H1 (cell line): ENCODE data around the gene TAF15. TPM values are rescaled to one million over a fixed set of nuclear protein-coding genes. Genes with fewer than 3 reads are reported as not detected.
A peak's percentile ranks its signal among the peaks of the same experiment; 100 is the strongest.

Experiments
- CTCF ChIA-PET: fragments of 300-600 bp; sonication (Branson Sonifier 250); formaldehyde crosslinking; loops from one replicate; lab custom pipeline; 2021; ENCODE audit not compliant: partially characterized antibody; lab: Charles Lee
- POLR2A ChIA-PET: fragments of 300-600 bp; sonication (Branson Sonifier 250); formaldehyde crosslinking; loops from one replicate; lab custom pipeline; 2021; ENCODE audit warnings: inconsistent platforms; ENCODE audit not compliant: partially characterized antibody; lab: Charles Lee
- DNase-seq, 2 experiments: peaks; one replicate each; pipeline versions ENCODE4 v3.0.0 to v3.0.0-alpha.2; 2010 to 2022; ENCODE audit warnings: low spot score in 2 of 2, low read depth in 1 of 2, mixed read lengths in 1 of 2
- FAIRE-seq: peaks from 2 replicates; lab custom pipeline; 2011; peaks lifted over from hg19 to GRCh38; lab: Jason Lieb, UNC
- H2AFZ ChIP-seq: 2 replicates; pipeline ENCODE4 v1.8.1; 2012; ENCODE audit warnings: low read length, inconsistent platforms
- H2AK5ac ChIP-seq: 2 replicates; pipeline ENCODE4 v1.6.1; 2013; ENCODE audit warnings: low read depth, low read length
- H2BK120ac ChIP-seq: replicated peaks from 2 replicates; pipeline ENCODE3; 2013; ENCODE audit warnings: low read depth, low read length, inconsistent platforms
- H2BK12ac ChIP-seq: 2 replicates; pipeline ENCODE4 v1.6.1; 2013; ENCODE audit warnings: low read depth, low read length
- H2BK15ac ChIP-seq: 2 replicates; pipeline ENCODE4 v1.6.1; 2013; ENCODE audit warnings: low read length
- H2BK20ac ChIP-seq: 2 replicates; pipeline ENCODE4 v1.6.1; 2013; ENCODE audit warnings: low read length
- H2BK5ac ChIP-seq: 2 replicates; pipeline ENCODE4 v1.6.1; 2013; ENCODE audit warnings: low read depth, low read length
- H3K14ac ChIP-seq: 2 replicates; pipeline ENCODE4 v1.6.1; 2013; ENCODE audit warnings: inconsistent platforms; ENCODE audit not compliant: insufficient read length
- H3K18ac ChIP-seq: 2 replicates; pipeline ENCODE4 v1.6.1; 2013; ENCODE audit warnings: low read length; ENCODE audit errors: extremely low read depth
- H3K23ac ChIP-seq: 2 replicates; pipeline ENCODE4 v1.6.1; 2013; ENCODE audit warnings: inconsistent platforms; ENCODE audit not compliant: insufficient read length
- H3K23me2 ChIP-seq: 2 replicates; pipeline ENCODE4 v1.6.1; 2013; ENCODE audit warnings: low read depth, low read length
- H3K27ac ChIP-seq: 2 replicates; pipeline ENCODE4 v1.6.1; 2011; ENCODE audit warnings: low read depth, low read length, inconsistent platforms
- H3K27me3 ChIP-seq, 4 experiments: replicated peaks in 1 of 4; 1 replicate in 1 of 4; 2 replicates in 3 of 4; pipeline versions ENCODE4 v1.6.1 to v1.8.1; 2011 to 2013; ENCODE audit warnings: low read length in 3 of 4, mild to moderate bottlenecking in 3 of 4, inconsistent platforms in 2 of 4, mixed read lengths in 2 of 4, moderate library complexity in 1 of 4; ENCODE audit not compliant: control insufficient read depth in 3 of 4, insufficient read depth in 3 of 4; ENCODE audit errors: extremely low read depth in 1 of 4
- H3K36me3 ChIP-seq, 4 experiments: 2 replicates each; pipeline versions ENCODE4 v1.6.1 to v1.8.1; 2011 to 2013; ENCODE audit warnings: mild to moderate bottlenecking in 4 of 4, low read length in 3 of 4, moderate library complexity in 2 of 4, control low read depth in 1 of 4, inconsistent platforms in 1 of 4; ENCODE audit not compliant: insufficient read depth in 4 of 4, control insufficient read depth in 2 of 4
- H3K4ac ChIP-seq: replicated peaks from 2 replicates; pipeline ENCODE3; 2013; ENCODE audit warnings: low read length, low read depth, mixed read lengths, inconsistent platforms; ENCODE audit not compliant: insufficient read length
- H3K4me1 ChIP-seq, 4 experiments: replicated peaks in 1 of 4; 1 replicate in 1 of 4; 2 replicates in 3 of 4; pipeline versions ENCODE4 v1.6.1 to v1.8.1; 2011 to 2013; ENCODE audit warnings: low read length in 3 of 4, inconsistent platforms in 2 of 4, mixed read lengths in 1 of 4; ENCODE audit not compliant: insufficient read depth in 4 of 4, control insufficient read depth in 3 of 4
- H3K4me2 ChIP-seq, 2 experiments: 2 replicates each; pipeline versions ENCODE4 v1.6.1 to v1.8.1; 2011 to 2013; ENCODE audit warnings: low read depth in 2 of 2, low read length in 2 of 2, control low read depth in 1 of 2, inconsistent platforms in 1 of 2, mild to moderate bottlenecking in 1 of 2; ENCODE audit not compliant: insufficient read depth in 1 of 2
- H3K4me3 ChIP-seq, 4 experiments: fragments of 200-600, 300-600 bp in 1 of 4; sonication (generic), shearing (Covaris generic), sonication (Bioruptor Twin) in 1 of 4; 2 replicates each; pipeline versions ENCODE4 v1.5.1 to v1.8.1; 2011 to 2016; ENCODE audit warnings: low read length in 4 of 4, low read depth in 3 of 4, control low read depth in 2 of 4, inconsistent platforms in 2 of 4, mild to moderate bottlenecking in 2 of 4, mixed read lengths in 1 of 4, moderate library complexity in 1 of 4; ENCODE audit not compliant: insufficient read depth in 2 of 4; ENCODE audit errors: extremely low read depth in 1 of 4
- H3K56ac ChIP-seq: replicated peaks from 2 replicates; pipeline ENCODE3; 2013; ENCODE audit warnings: low read depth, mild to moderate bottlenecking, mixed read lengths, low read length, inconsistent platforms; ENCODE audit not compliant: insufficient read length
- H3K79me1 ChIP-seq: 2 replicates; pipeline ENCODE4 v1.6.1; 2013; ENCODE audit warnings: low read depth, low read length, control low read depth
- H3K79me2 ChIP-seq, 2 experiments: 2 replicates each; pipeline versions ENCODE4 v1.6.1 to v1.8.1; 2012 to 2013; ENCODE audit warnings: low read length in 2 of 2, mild to moderate bottlenecking in 2 of 2, inconsistent platforms in 1 of 2; ENCODE audit not compliant: insufficient read depth in 2 of 2, control insufficient read depth in 1 of 2
- H3K9ac ChIP-seq, 4 experiments: replicated peaks in 1 of 4; 1 replicate in 1 of 4; 2 replicates in 3 of 4; pipeline versions ENCODE4 v1.6.1 to v1.8.1; 2011 to 2013; ENCODE audit warnings: low read depth in 3 of 4, low read length in 3 of 4, control low read depth in 2 of 4, mild to moderate bottlenecking in 2 of 4, moderate library complexity in 2 of 4, inconsistent platforms in 1 of 4; ENCODE audit errors: extremely low read depth in 1 of 4
- H3K9me3 ChIP-seq, 2 experiments: 2 replicates each; pipeline versions ENCODE4 v1.6.1 to v1.8.1; 2012 to 2013; ENCODE audit warnings: mild to moderate bottlenecking in 2 of 2, moderate library complexity in 2 of 2, control low read depth in 1 of 2, inconsistent platforms in 1 of 2, low read depth in 1 of 2, low read length in 1 of 2, mixed read lengths in 1 of 2; ENCODE audit not compliant: insufficient read depth in 2 of 2
- H4K20me1 ChIP-seq, 2 experiments: replicated peaks in 1 of 2; 2 replicates each; pipeline versions ENCODE3 to v1.8.1; 2011 to 2013; ENCODE audit warnings: inconsistent platforms in 2 of 2, low read length in 2 of 2, mild to moderate bottlenecking in 1 of 2; ENCODE audit not compliant: insufficient read depth in 2 of 2, control insufficient read depth in 1 of 2
- H4K5ac ChIP-seq: 2 replicates; pipeline ENCODE4 v1.6.1; 2013; ENCODE audit warnings: low read length, low read depth, mixed read lengths, inconsistent platforms; ENCODE audit not compliant: insufficient read length
- H4K8ac ChIP-seq: 2 replicates; pipeline ENCODE4 v1.8.0; 2013; ENCODE audit warnings: mild to moderate bottlenecking, moderate library complexity, low read length, inconsistent platforms; ENCODE audit not compliant: insufficient read depth; ENCODE audit errors: extremely low read depth
- H4K91ac ChIP-seq: replicated peaks from 2 replicates; pipeline ENCODE3; 2013; ENCODE audit warnings: low read length, mixed read lengths, inconsistent platforms; ENCODE audit not compliant: insufficient read length
- ASH2L ChIP-seq: fragments of 200-600, 300-600 bp; sonication (generic); IDR thresholded peaks from one replicate; pipeline ENCODE4 v1.7.1; 2017; ENCODE audit warnings: low read length
- EP300 ChIP-seq, 2 experiments: IDR thresholded peaks; 1 replicate in 1 of 2; 2 replicates in 1 of 2; pipeline ENCODE4 v1.6.1; 2011 to 2012; ENCODE audit warnings: low read depth in 2 of 2, low read length in 2 of 2, mild to moderate bottlenecking in 2 of 2, borderline replicate concordance in 1 of 2, inconsistent platforms in 1 of 2, moderate library complexity in 1 of 2
- EZH2 ChIP-seq: fragments of 200-600 bp; sonication (generic); IDR thresholded peaks from 2 replicates; pipeline ENCODE4 v1.7.1; 2012; ENCODE audit warnings: low read depth, mild to moderate bottlenecking, moderate library complexity, low read length, inconsistent platforms; ENCODE audit not compliant: severe bottlenecking
- SP4 ChIP-seq: IDR thresholded peaks from 2 replicates; pipeline ENCODE4 v1.6.1; 2012; ENCODE audit warnings: low read length, inconsistent platforms
- WGBS, 2 experiments: shearing (Covaris generic) in 1 of 2; methylation state at CpG; one replicate each; pipeline versions ENCODE4 v1.1.6 to v1.1.7; 2013 to 2015; ENCODE audit warnings: low lambda C conversion rate in 2 of 2, mixed read lengths in 2 of 2, inconsistent platforms in 1 of 2, low coverage in 1 of 2, missing lambda C conversion rate in 1 of 2; ENCODE audit not compliant: insufficient replicate concordance in 2 of 2, insufficient coverage in 1 of 2, insufficient read length in 1 of 2; ENCODE audit errors: extremely low coverage in 1 of 2, missing lambda C conversion rate in 1 of 2; 5-methylcytosine and 5-hydroxymethylcytosine counted together
- polyA plus RNA-seq, 7 experiments: library from polyadenylated mRNA; depleted of rRNA in 3 of 7; stranded (reverse) in 5 of 7; unstranded in 2 of 7; fragments of >200 nt in 5 of 7; fragments of 200-250 nt in 2 of 7; gene quantifications; 1 replicate in 5 of 7; 2 replicates in 1 of 7; 4 replicates in 1 of 7; pipeline versions ENCODE4 v1.2.1 to v1.2.3, GENCODE V29; 2011 to 2013; ENCODE audit warnings: missing spikeins in 2 of 7, mixed read lengths in 2 of 7
- total RNA-seq: library from RNA; stranded (reverse); fragmentation: NEBNext Ultra II Directional; extraction: Animal tissue kit (Norgen Biotek cat#: 25700); gene quantifications from 2 replicates; pipeline ENCODE4 v1.2.1, GENCODE V29; 2021
- TF ChIP-seq, protein P1 (sequence below): IDR thresholded peaks from 2 replicates; pipeline ENCODE4 v1.6.1; 2012; ENCODE audit warnings: inconsistent platforms
- TF ChIP-seq, protein P2 (sequence below), 3 experiments: IDR thresholded peaks; 1 replicate in 2 of 3; 2 replicates in 1 of 3; pipeline versions ENCODE4 v1.5.1 to v1.6.1; 2011; ENCODE audit warnings: low read length in 3 of 3, mild to moderate bottlenecking in 3 of 3, inconsistent platforms in 2 of 3, low read depth in 1 of 3, moderate library complexity in 1 of 3; ENCODE audit not compliant: insufficient read depth in 1 of 3; ENCODE audit errors: control extremely low read depth in 1 of 3

Gene TAF15
- total and polyA plus RNA-seq, 2 of the 8 experiments (the other 6 are each of a cell fraction or from before 2014, with no cell fraction given): 80.1 to 338 TPM

DNA sequence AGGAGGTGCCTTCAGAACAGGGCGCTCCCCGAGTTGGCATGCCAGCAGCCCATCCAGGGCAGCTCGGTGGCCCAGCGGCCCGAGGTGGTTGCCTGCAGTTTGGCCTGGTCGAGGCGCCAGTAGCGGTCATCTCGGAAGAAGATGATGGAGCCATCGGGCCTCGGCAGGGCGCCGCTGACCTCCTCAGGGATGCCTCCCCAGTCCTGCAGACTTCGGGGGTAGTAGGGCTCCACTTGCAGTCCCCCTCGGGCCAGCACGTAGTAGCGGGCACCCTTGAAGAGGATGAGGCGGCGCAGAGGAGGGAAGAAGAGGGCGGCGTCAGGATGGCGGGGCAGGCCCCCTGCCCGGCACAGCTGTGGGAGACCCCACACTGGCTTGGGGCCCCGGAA lies 42.8 kb upstream of the TAF15 start:
- Histone ChIP-seq H2BK20ac (no peak overlapping the region), H3K4ac (no peak overlapping the region), H2BK15ac (no peak overlapping the region), H3K79me2 (no peaks in the 10 kb centered on the region), H3K27ac (no peak overlapping the region), H4K8ac (peak overlapping the region; percentile 53; the same call in 1 of the 2 replicates), H3K4me1 (peaks cover 0 to 12% (median 7%) of the 10 kb centered on the region in 4 experiments; a peak in 5 of 7 replicates), H3K14ac (no peak overlapping the region), H2AK5ac (no peak overlapping the region), H2BK5ac (no peak overlapping the region), H3K23ac (no peak overlapping the region), H3K23me2 (no peaks in the 10 kb centered on the region), H3K27me3 (peaks cover 0 to 3% (median 2%) of the 10 kb centered on the region in 4 experiments; a peak in 3 of 7 replicates), H4K5ac (no peak overlapping the region), H2BK12ac (no peak overlapping the region), H3K79me1 (no peaks in the 10 kb centered on the region), H3K36me3 (no peaks in the 10 kb centered on the region), H3K18ac (no peak overlapping the region), H3K9me3 (no peaks in the 10 kb centered on the region; a peak in 1 of 4 replicates), H3K4me2 (no peak overlapping the region), H3K9ac (no peak overlapping the region), H4K91ac (peak overlapping the region; percentile 82), H3K56ac (no peak overlapping the region), H4K20me1 (no peaks in the 10 kb centered on the region), H2BK120ac (no peak overlapping the region), H2AFZ (no peak overlapping the region), H3K4me3 (no peak overlapping the region)
- TF ChIP-seq EZH2 (no peak), SP4 (no peak), ASH2L (no peak), EP300 (IDR thresholded peaks at IDR 0.05; ENCODE audit: borderline replicate concordance in 1 of 2, low read depth in 2 of 2, low read length in 2 of 2) (no peak)
- TF ChIP-seq, protein P1, sequence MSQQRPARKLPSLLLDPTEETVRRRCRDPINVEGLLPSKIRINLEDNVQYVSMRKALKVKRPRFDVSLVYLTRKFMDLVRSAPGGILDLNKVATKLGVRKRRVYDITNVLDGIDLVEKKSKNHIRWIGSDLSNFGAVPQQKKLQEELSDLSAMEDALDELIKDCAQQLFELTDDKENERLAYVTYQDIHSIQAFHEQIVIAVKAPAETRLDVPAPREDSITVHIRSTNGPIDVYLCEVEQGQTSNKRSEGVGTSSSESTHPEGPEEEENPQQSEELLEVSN: no peak
- TF ChIP-seq, protein P2, sequence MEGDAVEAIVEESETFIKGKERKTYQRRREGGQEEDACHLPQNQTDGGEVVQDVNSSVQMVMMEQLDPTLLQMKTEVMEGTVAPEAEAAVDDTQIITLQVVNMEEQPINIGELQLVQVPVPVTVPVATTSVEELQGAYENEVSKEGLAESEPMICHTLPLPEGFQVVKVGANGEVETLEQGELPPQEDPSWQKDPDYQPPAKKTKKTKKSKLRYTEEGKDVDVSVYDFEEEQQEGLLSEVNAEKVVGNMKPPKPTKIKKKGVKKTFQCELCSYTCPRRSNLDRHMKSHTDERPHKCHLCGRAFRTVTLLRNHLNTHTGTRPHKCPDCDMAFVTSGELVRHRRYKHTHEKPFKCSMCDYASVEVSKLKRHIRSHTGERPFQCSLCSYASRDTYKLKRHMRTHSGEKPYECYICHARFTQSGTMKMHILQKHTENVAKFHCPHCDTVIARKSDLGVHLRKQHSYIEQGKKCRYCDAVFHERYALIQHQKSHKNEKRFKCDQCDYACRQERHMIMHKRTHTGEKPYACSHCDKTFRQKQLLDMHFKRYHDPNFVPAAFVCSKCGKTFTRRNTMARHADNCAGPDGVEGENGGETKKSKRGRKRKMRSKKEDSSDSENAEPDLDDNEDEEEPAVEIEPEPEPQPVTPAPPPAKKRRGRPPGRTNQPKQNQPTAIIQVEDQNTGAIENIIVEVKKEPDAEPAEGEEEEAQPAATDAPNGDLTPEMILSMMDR (IDR thresholded peaks at IDR 0.05; ENCODE audit: control extremely low read depth in 1 of 3, insufficient read depth in 1 of 3, low read depth in 1 of 3, low read length in 3 of 3): no peak
- 97% methylated on average over 15 of the region's 24 CpGs; no CpG with 5 or more reads in 1 of the 2 experiments for WGBS, 2 experiments
- DNase-seq: no peak
- ChIA-PET POLR2A (interaction anchor here (1.0 to 1.3 kb wide), 2 partner anchors 9 to 42 kb away, joined by 3 to 7 read pairs; partner anchors contain the start of gene TAF15), CTCF (interaction anchor here (0.6 to 13.0 kb wide), 7 partner anchors 15 to 105 kb away, joined by 3 to 247 read pairs (median 53); partner anchors contain the start of genes MMP28 and TAF15)
- no peak for FAIRE-seq
